ENCODE measurements around the gene ADSL. TPM values are rescaled to one million over a fixed set of nuclear protein-coding genes. Genes with fewer than 3 reads are reported as not detected.

The ADSL gene
- total RNA-seq, 4 donors from 2014 or later, result 26.7 to 49.0 (median 36.6) TPM

GRCh38 chr22:40407831-40408717 is 61.8 kb downstream of the ADSL start:
- WGBS, 2 donors, result 73 to 75% methylated on average over 27 to 32 of the region's 32 CpGs
- no peak for TF ChIP-seq CTCF (IDR thresholded peaks at IDR 0.05)
- TF ChIP-seq POLR2A (IDR thresholded peaks at IDR 0.05), result no peak
- intact Hi-C loops (cut with DNase I; ENCODE audit: low total_unique reads), result no loop called here
- H3K4me3 ChIP-seq (ENCODE audit: low read depth, poor library complexity, severe bottlenecking), result no peak overlapping the region
- DNase-seq (ENCODE audit: low spot score in 2 of 2), result no peak

DNA sequence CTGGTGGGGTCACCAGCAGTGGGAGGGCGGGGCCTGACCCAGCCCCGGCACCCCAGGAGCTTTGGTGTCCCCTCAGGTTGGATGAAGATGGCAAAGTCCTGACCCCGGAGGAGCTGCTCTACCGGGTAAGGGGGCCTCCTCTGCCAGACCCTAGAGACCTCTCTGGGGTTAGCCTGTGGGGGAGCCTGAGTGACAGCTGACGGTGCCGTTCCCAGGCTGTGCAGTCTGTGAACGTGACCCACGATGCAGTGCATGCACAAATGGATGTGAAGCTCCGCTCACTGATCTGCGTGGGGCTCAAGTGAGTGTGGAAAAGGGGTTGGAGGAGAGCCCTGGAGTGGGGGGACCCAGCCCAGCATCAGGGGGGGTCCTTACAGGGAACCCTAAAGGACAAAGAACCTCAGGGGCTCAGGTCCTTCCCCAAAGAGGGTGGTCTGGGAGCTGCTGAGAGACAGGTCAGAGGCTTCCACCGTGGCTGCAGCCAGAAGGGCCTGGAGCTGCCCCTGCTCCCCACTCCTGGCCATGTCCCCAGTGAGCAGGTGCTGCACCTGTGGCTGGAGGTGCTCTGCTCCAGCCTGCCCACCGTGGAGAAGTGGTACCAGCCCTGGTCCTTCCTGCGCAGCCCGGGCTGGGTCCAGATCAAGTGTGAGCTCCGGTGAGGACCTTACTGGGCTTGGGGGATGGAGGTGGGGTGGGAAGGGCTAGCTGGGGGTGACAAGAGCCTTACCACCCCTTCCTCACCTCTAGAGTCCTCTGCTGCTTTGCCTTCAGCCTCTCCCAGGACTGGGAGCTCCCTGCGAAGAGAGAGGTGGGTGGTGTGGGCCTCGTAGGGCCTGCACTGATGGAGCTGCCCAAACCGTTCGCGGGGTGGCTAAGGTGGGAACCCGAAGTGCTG is 62.7 kb downstream of the ADSL start:
- 87 to 88% methylated on average over 16 to 17 of the region's 21 CpGs for WGBS, 2 donors
- DNase-seq (ENCODE audit: low spot score in 2 of 2), result no peak
- no peak for TF ChIP-seq POLR2A (IDR thresholded peaks at IDR 0.05)
- no peak for TF ChIP-seq CTCF (IDR thresholded peaks at IDR 0.05)
- intact Hi-C loops (cut with DNase I; ENCODE audit: low total_unique reads), result no loop called here
- H3K4me3 ChIP-seq (ENCODE audit: low read depth, poor library complexity, severe bottlenecking), result no peak overlapping the region

DNA sequence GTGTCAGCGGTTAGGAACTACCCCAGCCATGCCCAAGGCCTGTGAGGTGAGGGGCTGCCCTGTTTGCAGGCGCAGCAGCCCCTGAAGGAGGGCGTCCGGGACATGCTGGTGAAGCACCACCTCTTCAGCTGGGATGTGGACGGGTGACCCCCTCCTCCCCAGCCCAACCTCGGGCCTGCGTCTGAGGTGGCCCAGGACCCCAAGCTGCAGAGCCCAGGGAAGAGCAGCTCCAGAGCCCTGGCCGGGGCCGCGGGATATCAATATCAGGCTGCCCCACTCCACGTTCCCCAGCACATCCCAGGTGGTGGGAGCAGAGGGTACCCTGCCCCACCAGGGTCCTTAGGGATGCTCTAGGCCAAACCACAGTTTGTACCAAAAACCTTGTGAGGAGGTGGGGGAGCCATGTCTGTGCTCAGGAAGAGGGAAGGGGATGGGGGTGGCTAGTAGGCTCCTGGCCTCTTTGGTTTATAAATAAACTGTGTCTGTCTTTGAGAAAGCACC is 63.4 kb downstream of the ADSL start:
- intact Hi-C loops (cut with DNase I; ENCODE audit: low total_unique reads), result no loop called here
- no peak for DNase-seq (ENCODE audit: low spot score in 2 of 2)
- WGBS, 2 donors, result 50 to 100% methylated on average over 1 to 6 of the region's 11 CpGs

GRCh38 chr22:40410272-40410671 is 64.0 kb downstream of the ADSL start:
- no peak for DNase-seq (ENCODE audit: low spot score in 2 of 2)
- no peak overlapping the region for H3K4me3 ChIP-seq (ENCODE audit: low read depth, poor library complexity, severe bottlenecking)
- TF ChIP-seq CTCF (IDR thresholded peaks at IDR 0.05) (no peak), POLR2A (IDR thresholded peaks at IDR 0.05) (no peak)
- intact Hi-C loops (cut with DNase I; ENCODE audit: low total_unique reads), result no loop called here
- 55 to 66% methylated on average over 7 to 8 of the region's 8 CpGs for WGBS, 2 donors

More for the DNA sequence above, 63.4 kb downstream of the ADSL start:
- TF ChIP-seq POLR2A (IDR thresholded peaks at IDR 0.05) (no peak), CTCF (IDR thresholded peaks at IDR 0.05) (no peak)
- H3K4me3 ChIP-seq (ENCODE audit: low read depth, poor library complexity, severe bottlenecking), result no peak overlapping the region

DNA sequence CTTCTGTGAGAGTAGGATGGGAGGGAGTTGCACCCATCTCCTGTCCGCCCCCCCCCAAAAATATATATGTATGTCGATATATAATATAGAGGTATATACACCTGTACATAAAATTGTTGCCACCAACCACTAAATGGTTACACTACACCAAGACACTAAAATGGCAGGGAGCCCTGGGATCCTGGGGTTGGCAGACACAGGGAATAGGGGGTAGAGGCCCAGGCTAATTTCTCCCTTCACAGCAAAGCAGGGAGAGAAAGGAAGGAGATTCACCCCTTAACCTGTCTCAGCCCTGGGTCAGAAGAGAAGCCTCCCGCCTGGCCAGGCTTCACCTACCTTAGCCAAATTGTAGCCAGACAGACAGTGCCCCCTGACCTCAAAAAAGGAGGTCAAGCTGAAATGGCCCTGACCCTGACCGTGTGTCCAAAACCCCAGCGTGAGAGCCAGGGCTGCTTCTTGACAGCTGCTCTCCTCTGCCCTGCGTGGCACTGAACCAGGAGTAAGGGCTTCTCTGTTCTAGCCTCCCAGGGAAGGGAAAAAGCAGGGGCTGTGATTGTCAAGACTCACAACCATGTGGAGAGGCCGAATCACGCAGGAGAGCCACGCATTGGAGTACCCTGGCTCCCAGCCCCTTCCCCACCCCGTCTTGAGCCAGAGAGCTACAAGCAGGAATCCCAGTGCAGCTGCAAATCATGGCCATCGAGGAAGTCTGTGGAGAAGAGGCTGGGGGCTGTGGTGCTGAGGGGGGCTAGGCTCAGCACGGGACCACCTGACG is 64.6 kb downstream of the ADSL start:
- DNase-seq (ENCODE audit: low spot score in 2 of 2), result no peak
- intact Hi-C loops (cut with DNase I; ENCODE audit: low total_unique reads), result no loop called here
- TF ChIP-seq POLR2A (IDR thresholded peaks at IDR 0.05), result no peak
- no peak for TF ChIP-seq CTCF (IDR thresholded peaks at IDR 0.05)
- WGBS, 2 donors, result 83 to 87% methylated on average over 13 of the region's 13 CpGs
- H3K4me3 ChIP-seq (ENCODE audit: low read depth, poor library complexity, severe bottlenecking), result no peak overlapping the region

All from lower leg skin (tissue), 4 donors.